BLaER1 treated with 17β-estradiol and CSF1 and Interleukin-3, amounts not matched to agents 10 nM and 100 nM (cell line): ENCODE data around the gene MARCHF2.

Source experiments
- H3K27ac ChIP-seq, 11 experiments: shearing (Covaris generic); formaldehyde crosslinking; 2 replicates each; pipeline ENCODE4 v1.8.1; 2022
- H3K27me3 ChIP-seq, 11 experiments: shearing (Covaris generic); formaldehyde crosslinking; 2 replicates each; pipeline ENCODE4 v1.8.1; 2022
- H3K36me3 ChIP-seq, 11 experiments: shearing (Covaris generic); formaldehyde crosslinking; 2 replicates each; pipeline ENCODE4 v1.8.1; 2022
- H3K4me1 ChIP-seq, 10 experiments: shearing (Covaris generic); formaldehyde crosslinking; 2 replicates each; pipeline ENCODE4 v1.8.1; 2022
- H3K4me2 ChIP-seq, 11 experiments: shearing (Covaris generic); formaldehyde crosslinking; 2 replicates each; pipeline ENCODE4 v1.8.1; 2022
- H3K4me3 ChIP-seq, 10 experiments: shearing (Covaris generic); formaldehyde crosslinking; 2 replicates each; pipeline ENCODE4 v1.8.1; 2022
- H3K9ac ChIP-seq, 11 experiments: shearing (Covaris generic); formaldehyde crosslinking; 2 replicates each; pipeline ENCODE4 v1.8.1; 2022
- H3K9me3 ChIP-seq, 11 experiments: shearing (Covaris generic); formaldehyde crosslinking; replicated peaks in 1 of 11; 2 replicates each; pipeline ENCODE4 v1.8.1; 2022
- H4K20me1 ChIP-seq, 11 experiments: shearing (Covaris generic); formaldehyde crosslinking; 2 replicates each; pipeline ENCODE4 v1.8.1; 2022
- Cebpa-rat ChIP-seq, 11 experiments: shearing (Covaris generic); IDR thresholded peaks; 2 replicates each; pipeline ENCODE4 v1.8.1; 2022

The MARCHF2 gene

DNA sequence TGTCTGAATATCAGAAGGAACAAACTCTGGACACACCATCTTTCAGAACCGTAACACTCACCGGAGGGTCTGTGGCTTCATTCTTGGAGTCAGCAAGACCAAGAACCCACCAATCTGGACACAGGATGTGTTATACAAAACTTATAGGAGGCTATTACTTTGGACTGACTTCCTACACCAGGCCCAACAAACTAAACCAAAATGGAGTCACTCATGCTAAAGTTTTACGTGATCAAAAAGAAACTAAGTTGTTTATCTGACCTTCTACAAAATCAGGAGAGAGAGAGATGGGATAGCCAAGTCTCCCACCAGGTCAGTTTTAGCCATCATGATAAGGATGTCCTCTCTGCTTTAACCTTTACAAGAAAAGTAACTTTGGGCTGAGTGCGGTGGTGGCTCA lies 26.1 kb upstream of the MARCHF2 start:
- no peak overlapping the region for H3K9ac ChIP-seq

DNA sequence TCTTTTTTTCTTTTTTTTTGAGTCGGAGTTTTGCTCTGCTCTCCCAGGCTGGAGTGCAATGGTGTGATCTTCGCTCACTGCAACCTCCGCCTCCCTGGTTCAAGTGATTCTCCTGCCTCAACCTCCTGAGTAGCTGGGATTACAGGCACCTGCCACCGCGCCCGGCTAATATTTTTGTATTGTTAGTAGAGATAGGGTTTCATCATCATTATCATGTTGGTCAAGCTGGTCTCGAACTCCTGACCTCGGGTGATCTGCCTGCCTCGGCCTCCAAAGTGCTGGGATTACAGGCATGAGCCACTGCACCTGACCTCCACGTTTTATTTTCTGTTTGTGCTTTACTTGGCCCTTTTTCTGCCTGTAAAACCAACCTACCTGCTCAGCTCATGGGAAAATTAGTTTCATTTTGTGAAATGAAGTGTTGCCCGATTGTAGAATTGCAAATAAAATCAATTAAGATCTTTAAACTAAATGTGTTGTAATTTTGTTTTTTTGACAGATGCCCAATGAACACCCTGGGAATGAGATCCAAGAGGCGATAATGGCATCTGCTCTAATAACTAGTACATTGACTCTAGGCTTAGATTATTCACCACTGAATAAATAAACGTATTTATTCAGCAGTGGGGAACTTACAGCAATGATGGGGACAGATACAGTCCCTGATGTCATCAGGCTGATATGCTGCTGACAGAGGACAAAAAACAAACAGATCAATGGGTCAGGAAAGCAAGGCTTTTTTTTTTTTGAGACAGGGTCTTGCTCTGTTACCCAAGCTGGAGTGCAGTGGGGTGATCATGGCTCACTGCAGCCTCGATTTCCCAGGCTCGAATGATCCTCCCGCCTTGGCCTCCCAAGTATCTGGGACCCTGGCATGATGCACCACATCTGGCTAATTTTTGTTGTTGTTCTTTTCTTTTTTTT lies 25.2 kb upstream of the MARCHF2 start:
- peaks cover 0 to 22% (median 16%) of the 10 kb centered on the region in 11 experiments; a peak in 17 of 22 replicates for H3K36me3 ChIP-seq
- peaks cover 28 to 46% (median 31%) of the 10 kb centered on the region in 10 experiments for H3K4me1 ChIP-seq
- no peak for TF ChIP-seq Cebpa-rat (IDR thresholded peaks at IDR 0.05)
- H3K4me2 ChIP-seq, result no peak overlapping the region
- H3K4me3 ChIP-seq, result no peak overlapping the region
- H3K9me3 ChIP-seq, result peaks cover 8 to 22% (median 19%) of the 10 kb centered on the region in 11 experiments
- H3K27me3 ChIP-seq, result no peaks in the 10 kb centered on the region
- H3K9ac ChIP-seq, result no peak overlapping the region
- no peak overlapping the region for H3K27ac ChIP-seq
- H4K20me1 ChIP-seq, result peaks cover 21 to 22% (median 22%) of the 10 kb centered on the region in 11 experiments

More for the DNA sequence above, 26.1 kb upstream of the MARCHF2 start:
- H4K20me1 ChIP-seq, result peaks cover 12 to 13% (median 12%) of the 10 kb centered on the region in 11 experiments
- H3K27me3 ChIP-seq, result no peaks in the 10 kb centered on the region
- peaks cover 18 to 37% (median 21%) of the 10 kb centered on the region in 10 experiments for H3K4me1 ChIP-seq
- H3K27ac ChIP-seq, result no peak overlapping the region
- TF ChIP-seq Cebpa-rat (IDR thresholded peaks at IDR 0.05), result no peak
- H3K9me3 ChIP-seq, result peaks cover 8 to 22% (median 19%) of the 10 kb centered on the region in 11 experiments
- H3K36me3 ChIP-seq, result peaks cover 0 to 22% (median 16%) of the 10 kb centered on the region in 11 experiments; a peak in 17 of 22 replicates
- no peak overlapping the region for H3K4me3 ChIP-seq
- H3K4me2 ChIP-seq, result no peak overlapping the region

- Histone ChIP-seq H3K4me2 (peak overlapping the region in 6 of 11 experiments; percentile 14 to 84 (median 73); a peak in 4 of 22 replicates), H3K9ac (no peak overlapping the region), H3K27ac (no peak overlapping the region), H3K4me3 (no peak overlapping the region), H3K27me3 (no peaks in the 10 kb centered on the region), H4K20me1 (peaks cover 27 to 29% (median 28%) of the 10 kb centered on the region in 11 experiments), H3K36me3 (peaks cover 0 to 25% (median 17%) of the 10 kb centered on the region in 11 experiments; a peak in 17 of 22 replicates), H3K9me3 (peaks cover 8 to 22% (median 19%) of the 10 kb centered on the region in 11 experiments), H3K4me1 (peaks cover 34 to 53% (median 37%) of the 10 kb centered on the region in 10 experiments)
- TF ChIP-seq Cebpa-rat (IDR thresholded peaks at IDR 0.05), result no peak
Observed at GRCh38 chr19:8388612-8388958, 24.5 kb upstream of the MARCHF2 start.

- H3K27ac ChIP-seq, result peak within 1 kb of the TSS; percentile 97 to 100 (median 100)
- no peak for TF ChIP-seq Cebpa-rat (IDR thresholded peaks at IDR 0.05)
Observed at GRCh38 chr19:8389891-8390616, 23.1 kb upstream of the MARCHF2 start, which contains the start of gene RAB11B. Gene RAB11B (plus strand): TSS chr19:8390360. CDS start chr19:8390417, 57 bp downstream.

DNA sequence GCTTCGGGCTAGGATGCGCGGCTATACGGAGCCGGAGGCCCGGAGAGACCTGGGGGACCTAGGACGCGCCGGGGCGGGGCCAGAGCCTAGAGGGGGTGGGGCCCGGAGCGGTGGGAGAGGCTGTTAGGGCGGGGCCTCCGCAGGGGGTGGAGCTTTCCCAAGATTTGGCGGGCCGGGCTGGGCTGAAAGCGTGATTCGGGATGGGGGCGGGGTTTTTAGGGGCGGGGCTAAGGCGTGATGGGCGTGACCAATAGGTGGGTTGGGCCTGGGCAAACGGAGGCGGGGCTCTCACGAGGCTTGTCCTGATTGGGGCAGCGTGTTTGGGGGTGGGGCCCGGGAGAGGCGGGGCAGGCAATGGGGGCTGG lies 22.5 kb upstream of the MARCHF2 start:
- Histone ChIP-seq H3K4me3 (peak overlapping the region; percentile 85 to 100 (median 98)), H3K9me3 (peaks cover 8 to 22% (median 18%) of the 10 kb centered on the region in 11 experiments), H3K4me1 (peaks cover 27 to 52% (median 47%) of the 10 kb centered on the region in 10 experiments), H3K27me3 (no peaks in the 10 kb centered on the region), H3K27ac (peak overlapping the region; percentile 97 to 100 (median 100)), H3K36me3 (peaks cover 9 to 45% (median 17%) of the 10 kb centered on the region in 11 experiments; a peak in 20 of 22 replicates), H4K20me1 (peaks cover 48 to 49% (median 48%) of the 10 kb centered on the region in 11 experiments), H3K9ac (peak overlapping the region; percentile 97 to 100 (median 100)), H3K4me2 (peak overlapping the region; percentile 70 to 87 (median 79); a peak in 21 of 22 replicates)
- TF ChIP-seq Cebpa-rat (IDR thresholded peaks at IDR 0.05), result no peak

More at GRCh38 chr19:8389891-8390616, 23.1 kb upstream of the MARCHF2 start, which contains the start of gene RAB11B:
- Histone ChIP-seq H4K20me1 (peaks cover 42 to 43% (median 43%) of the 10 kb centered on the region in 11 experiments), H3K27me3 (no peaks in the 10 kb centered on the region), H3K9ac (peak within 1 kb of the TSS; percentile 97 to 100 (median 100)), H3K9me3 (peaks cover 8 to 22% (median 19%) of the 10 kb centered on the region in 11 experiments), H3K4me2 (peak within 1 kb of the TSS; percentile 70 to 87 (median 79)), H3K36me3 (peaks cover 6 to 40% (median 17%) of the 10 kb centered on the region in 11 experiments; a peak in 18 of 22 replicates), H3K4me1 (peaks cover 32 to 47% (median 46%) of the 10 kb centered on the region in 10 experiments), H3K4me3 (peak within 1 kb of the TSS; percentile 85 to 100 (median 98))

DNA sequence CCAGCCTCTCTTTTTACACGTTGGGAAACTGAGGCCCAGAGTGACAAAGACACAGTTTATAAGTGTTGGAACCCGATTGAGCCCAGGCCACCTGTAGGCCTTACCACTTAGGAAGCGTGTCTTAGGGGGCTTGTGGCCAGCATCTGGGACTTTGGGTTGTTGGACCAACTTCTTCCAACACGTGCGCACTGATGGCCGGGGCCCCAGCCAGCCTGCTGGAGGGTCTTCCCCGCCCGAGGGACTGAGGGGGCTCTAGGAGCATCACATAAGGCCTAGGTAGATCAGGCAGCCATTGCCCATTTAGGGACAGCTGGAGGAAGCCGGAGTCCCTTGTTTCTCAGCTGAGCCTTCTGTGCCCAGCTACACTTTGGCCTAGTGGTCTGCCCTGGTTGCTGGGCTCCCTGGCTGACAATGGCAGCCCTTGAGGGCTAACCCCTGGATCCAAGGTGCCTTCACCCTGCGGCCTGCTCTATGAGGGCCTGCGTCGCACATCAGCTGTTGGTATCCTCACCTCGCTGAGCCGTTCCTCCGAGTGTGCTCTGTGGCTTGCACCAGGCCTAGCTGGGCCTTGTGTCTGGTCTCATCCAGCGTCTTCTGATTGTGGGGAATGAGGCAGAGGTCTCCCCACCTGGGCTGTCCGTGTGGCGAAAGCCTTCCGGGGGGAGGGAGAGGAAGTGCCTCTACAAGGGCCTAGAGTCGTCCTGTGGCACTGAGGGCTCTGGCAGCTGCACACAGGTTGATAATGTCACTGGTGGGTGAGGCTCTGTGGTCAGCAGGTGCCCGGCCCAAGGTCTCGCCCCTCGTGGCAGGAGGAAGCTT lies 21.7 kb upstream of the MARCHF2 start:
- H3K9me3 ChIP-seq, result peaks cover 6 to 14% (median 13%) of the 10 kb centered on the region in 11 experiments
- H4K20me1 ChIP-seq, result peaks cover 56 to 57% (median 56%) of the 10 kb centered on the region in 11 experiments
- H3K27me3 ChIP-seq, result no peaks in the 10 kb centered on the region
- TF ChIP-seq Cebpa-rat (IDR thresholded peaks at IDR 0.05), result no peak
- H3K4me3 ChIP-seq, result peak overlapping the region in 9 of 10 experiments; percentile 19 to 100 (median 39); a peak in 14 of 20 replicates
- peak overlapping the region; percentile 25 to 67 (median 44) for H3K9ac ChIP-seq
- peak overlapping the region in 8 of 11 experiments; percentile 4 to 51 (median 20); a peak in 9 of 22 replicates for H3K27ac ChIP-seq
- H3K36me3 ChIP-seq, result peaks cover 11 to 44% (median 15%) of the 10 kb centered on the region in 11 experiments; a peak in 20 of 22 replicates
- H3K4me2 ChIP-seq, result peak overlapping the region; percentile 63 to 87 (median 79)
- peaks cover 20 to 54% (median 48%) of the 10 kb centered on the region in 10 experiments for H3K4me1 ChIP-seq

- Histone ChIP-seq H4K20me1 (peaks cover 61 to 64% (median 63%) of the 10 kb centered on the region in 11 experiments), H3K9me3 (peaks cover 0 to 7% (median 6%) of the 10 kb centered on the region in 11 experiments; a peak in 21 of 22 replicates), H3K4me3 (peak overlapping the region in 5 of 10 experiments; percentile 1 to 39 (median 26); a peak in 3 of 20 replicates), H3K27me3 (no peaks in the 10 kb centered on the region), H3K36me3 (peaks cover 4 to 37% (median 11%) of the 10 kb centered on the region in 11 experiments; a peak in 20 of 22 replicates), H3K27ac (peak overlapping the region in 8 of 11 experiments; percentile 4 to 51 (median 20); a peak in 7 of 22 replicates), H3K9ac (peak overlapping the region; percentile 25 to 67 (median 44)), H3K4me2 (peak overlapping the region; percentile 63 to 87 (median 79)), H3K4me1 (peaks cover 25 to 59% (median 54%) of the 10 kb centered on the region in 10 experiments)
- TF ChIP-seq Cebpa-rat (IDR thresholded peaks at IDR 0.05), result no peak
Observed at GRCh38 chr19:8392017-8392591, 21.0 kb upstream of the MARCHF2 start.
